EH (cell line): ENCODE results near the gene APOA4.
A peak's percentile ranks its signal among the peaks of the same experiment; 100 is the strongest.
"Not testable (repeated sequence)": the region's sequence is repeated elsewhere in the genome, so short reads cannot be mapped to it uniquely, and the experiment has no call there.

Source experiments
- DNase-seq: peaks from one replicate; pipeline ENCODE4 v3.0.0-alpha.2; 2015; ENCODE audit warnings: low read depth

The APOA4 gene

DNA sequence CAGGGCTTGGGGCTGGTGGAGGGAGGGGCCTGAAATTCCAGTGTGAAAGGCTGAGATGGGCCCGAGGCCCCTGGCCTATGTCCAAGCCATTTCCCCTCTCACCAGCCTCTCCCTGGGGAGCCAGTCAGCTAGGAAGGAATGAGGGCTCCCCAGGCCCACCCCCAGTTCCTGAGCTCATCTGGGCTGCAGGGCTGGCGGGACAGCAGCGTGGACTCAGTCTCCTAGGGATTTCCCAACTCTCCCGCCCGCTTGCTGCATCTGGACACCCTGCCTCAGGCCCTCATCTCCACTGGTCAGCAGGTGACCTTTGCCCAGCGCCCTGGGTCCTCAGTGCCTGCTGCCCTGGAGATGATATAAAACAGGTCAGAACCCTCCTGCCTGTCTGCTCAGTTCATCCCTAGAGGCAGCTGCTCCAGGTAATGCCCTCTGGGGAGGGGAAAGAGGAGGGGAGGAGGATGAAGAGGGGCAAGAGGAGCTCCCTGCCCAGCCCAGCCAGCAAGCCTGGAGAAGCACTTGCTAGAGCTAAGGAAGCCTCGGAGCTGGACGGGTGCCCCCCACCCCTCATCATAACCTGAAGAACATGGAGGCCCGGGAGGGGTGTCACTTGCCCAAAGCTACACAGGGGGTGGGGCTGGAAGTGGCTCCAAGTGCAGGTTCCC is 6.5 kb upstream of the APOA4 start, which contains the start of gene APOC3:
Gene APOC3 (plus strand): TSS at position 383 of the 659 bp plus-strand sequence. CDS start 676 bp downstream, outside the sequence.
- peak; percentile 25 for DNase-seq

GRCh38 chr11:116828632-116829524 is 5.8 kb upstream of the APOA4 start:
- DNase-seq: no peak

- no peak for DNase-seq
Observed at GRCh38 chr11:116827461-116827860, 4.4 kb upstream of the APOA4 start.

DNA sequence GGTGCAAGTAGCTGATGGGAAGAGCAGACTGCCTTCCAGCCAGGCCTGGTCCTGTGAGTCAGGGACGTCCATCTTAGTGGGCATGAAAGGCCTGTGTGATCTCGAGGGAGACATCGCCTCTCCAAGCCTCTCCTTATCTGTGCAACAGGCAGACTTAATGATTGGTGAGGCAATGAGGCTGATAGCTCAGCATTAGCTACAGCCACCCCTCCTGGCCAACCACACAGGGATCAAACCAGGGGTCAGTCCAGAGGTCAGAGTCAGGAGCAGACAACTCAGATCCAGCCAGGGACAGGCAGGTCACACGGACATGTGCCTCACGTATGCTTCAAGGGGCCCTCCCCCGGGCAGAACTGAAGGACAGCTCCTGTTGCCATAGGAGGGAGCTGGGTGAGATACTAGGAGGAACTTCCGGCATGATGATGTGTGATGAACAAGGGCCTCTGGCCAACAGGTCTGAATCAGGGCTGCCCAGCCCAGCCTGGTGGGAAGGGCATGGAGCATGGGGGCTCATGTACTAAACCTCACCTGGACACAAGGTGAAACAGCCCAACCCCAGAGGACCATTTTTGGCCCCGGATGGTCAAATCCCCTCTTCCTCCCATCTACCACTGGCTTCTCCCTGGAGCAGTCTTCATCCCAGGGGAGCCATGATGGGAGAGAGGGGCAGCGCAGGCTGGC is 3.8 kb upstream of the APOA4 start:
- DNase-seq: no peak

DNA sequence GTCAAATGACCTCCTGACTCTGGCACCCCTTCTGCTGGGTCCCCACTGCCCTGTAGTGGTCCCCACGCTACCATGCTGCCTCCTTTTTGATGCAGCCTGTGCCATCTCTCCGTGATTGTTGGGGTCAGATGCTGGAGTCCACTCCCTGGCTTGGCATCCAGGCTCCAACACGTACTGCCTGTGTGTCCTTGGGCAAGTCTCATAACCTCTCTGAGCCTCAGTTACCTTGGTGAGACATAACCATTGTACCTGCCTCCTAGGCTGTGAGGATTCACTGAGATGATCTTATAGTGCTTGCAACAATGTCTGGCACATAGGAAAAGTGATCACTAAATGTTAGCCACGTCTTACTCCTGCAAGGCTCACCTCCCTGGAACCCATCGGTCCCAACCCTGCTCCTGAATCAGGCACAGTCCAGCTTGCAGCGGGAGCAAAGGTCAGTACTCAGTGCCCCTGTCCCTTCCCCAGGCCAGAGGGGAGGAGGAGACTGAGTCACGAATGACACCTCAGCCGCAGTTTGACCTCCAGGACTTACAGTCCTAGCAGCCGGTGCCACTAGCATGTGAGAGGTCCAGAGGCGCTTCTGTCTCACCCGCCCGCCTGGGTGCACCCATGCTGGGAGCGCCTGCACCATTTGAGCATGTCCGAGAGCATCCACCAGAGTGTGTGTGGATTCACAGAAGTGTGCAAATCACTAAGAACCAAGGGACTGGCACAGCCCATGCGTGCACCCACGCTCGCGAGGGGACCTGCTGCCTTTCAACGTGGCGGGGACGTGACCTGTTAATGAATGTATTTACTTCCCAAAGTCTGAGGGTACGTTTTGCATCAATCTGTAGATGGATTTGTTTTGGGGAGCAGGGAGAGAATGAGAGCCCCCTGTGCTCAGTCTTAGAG is 3.0 kb upstream of the APOA4 start:
- no peak for DNase-seq

DNA sequence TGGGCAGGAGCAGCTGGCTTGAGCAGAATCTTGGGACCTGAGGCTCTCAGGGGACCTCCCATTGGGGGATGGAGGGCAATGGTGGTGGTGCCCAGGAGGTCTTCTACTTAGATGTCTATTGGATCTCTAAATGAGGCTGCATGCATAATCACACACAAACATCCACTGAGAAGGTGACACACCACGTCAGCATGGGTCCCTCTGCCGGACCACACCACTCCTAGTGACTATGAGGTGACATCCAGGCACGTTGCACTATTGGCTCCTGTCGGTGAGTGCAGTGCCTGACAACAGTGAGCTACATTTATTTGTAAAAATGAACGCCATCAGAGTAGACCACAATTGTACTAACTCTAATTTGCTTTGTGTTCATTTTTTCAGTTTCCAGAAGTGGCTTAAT is 2.3 kb upstream of the APOA4 start:
- DNase-seq: no peak

- no peak for DNase-seq
Observed at GRCh38 chr11:116822575-116822974, 529 bp downstream of the APOA4 start.

DNA sequence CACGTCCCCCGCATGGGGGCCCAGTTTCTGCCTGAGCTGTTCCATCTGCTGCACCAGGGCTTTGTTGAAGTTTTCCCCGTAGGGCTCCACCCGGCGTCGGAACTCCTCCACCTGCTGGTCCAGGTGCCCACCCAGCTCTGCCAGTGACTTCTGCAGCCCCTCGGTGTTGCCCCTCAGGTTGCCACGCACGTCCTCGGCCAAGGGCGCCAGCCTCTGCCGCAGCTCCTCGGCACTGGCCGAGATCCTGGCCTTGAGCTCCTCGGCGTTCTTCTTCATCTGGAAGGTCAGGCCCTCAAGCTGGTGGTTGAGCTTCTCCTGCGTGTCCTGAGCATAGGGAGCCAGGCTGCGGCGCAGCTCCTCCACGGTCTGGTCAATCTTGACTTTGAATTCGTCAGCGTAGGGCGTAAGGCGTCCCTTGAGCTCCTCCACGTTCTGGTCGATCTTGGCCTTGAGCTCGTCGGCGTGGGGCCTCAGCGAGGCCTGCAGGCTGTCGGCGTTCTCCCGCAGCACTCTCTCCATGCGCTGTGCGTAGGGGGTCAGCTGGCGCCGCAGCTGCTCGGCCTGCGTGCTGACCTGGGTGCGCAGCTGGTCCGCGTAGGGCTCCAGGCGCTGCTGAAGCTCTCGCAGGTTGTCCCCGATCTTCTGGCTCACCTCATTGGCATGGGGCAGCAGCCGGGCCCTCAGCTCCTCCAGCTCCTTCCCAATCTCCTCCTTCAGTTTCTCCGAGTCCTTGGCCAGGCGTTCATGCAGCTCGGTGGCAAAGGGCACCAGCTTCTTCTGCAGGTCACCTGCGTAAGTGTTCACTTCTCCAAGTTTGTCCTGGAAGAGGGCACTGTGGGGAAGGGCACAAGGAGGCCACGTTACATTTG is 1.8 kb downstream of the APOA4 start:
- no peak for DNase-seq

- no peak for DNase-seq
Observed at GRCh38 chr11:116819049-116819448, 4.1 kb downstream of the APOA4 start.

DNA sequence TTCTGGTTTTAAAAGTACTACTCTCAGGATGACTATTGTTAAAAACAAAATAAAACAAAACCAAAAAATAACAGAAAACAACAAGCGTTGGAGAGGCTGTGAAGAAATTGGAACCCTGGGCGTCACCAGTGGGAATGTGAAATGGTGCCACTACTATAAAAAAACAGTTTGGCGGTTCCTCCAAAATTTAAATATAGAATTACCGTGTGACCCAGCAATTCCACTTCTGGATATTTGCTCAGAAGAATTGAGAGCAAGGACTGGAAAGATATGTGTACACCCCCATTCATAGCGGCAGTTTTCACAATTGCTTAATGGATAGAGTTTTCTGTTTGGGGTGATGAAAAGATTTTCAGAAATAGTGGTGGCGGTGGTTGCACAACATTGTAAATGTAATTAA is 8.6 kb downstream of the APOA4 start:
- DNase-seq: no peak

DNA sequence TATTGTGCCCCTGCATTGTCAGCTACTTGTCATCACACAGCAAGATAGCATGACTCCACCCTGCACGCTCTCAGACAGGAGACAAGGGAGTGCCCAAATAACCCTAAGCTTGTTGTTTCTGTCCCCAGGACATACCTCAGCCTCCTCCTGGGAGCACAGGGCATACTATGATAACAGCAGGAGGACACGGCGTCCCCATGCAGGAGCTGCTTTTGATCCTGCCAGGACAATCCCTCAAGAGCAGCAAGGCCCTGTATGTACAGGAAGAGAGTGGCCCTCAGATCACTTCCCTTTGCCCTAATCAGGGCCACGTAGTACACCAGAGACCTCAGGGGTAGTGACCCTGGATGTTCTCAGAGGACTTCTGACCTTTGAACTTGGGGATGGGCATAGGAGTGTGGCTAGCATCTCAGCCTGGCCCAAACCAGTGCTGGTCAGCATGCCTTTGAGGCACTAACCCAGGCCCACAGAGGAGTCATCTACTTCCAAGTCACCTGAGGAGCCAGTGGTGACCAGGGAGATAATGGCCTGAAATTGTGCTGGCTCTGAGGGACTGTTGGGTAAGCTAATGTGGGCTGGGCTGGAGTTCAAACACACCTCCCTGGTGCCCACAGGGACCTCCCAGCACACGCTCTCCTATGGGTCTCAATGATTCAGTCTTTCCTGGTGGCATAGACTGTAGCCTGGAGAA is 9.2 kb downstream of the APOA4 start:
- DNase-seq: no peak

- DNase-seq: no peak
Observed at GRCh38 chr11:116813170-116813569, 9.9 kb downstream of the APOA4 start.

DNA sequence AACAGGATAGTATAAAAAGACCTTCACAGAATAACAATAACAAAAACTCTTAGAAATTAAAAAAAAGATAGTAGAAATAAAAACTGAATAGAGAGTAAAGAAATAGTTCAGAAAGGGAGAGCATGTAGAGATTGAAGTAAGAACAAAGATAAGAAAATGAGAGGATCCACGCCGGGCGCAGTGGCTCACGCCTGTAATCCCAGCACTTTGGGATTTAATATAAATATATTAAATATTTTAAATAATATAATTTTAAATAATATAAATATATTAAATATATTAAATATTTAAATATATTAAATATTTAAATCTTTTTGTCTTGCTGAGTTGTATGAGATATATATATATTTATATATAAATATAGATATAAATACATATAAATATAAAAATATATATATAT is 11.0 kb downstream of the APOA4 start:
- DNase-seq: no peak

DNA sequence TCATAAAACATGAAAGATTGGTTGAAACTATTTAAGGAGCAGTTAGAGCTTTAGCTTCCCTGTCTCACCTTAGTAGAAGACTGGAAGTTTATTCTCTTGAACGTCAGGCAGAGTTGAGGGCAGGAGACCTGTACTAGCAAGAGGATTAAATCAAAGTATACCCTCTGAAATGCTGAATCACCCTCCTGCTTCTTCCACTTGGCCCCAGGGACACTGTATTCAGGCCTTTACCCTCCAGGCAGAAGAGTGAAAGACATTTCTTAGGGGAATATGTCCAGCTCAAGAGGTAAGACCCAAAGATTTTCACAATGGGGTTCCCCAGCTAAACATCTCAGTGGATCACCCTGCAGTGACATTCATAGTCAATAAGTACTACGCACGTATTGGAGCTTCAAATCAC is 11.9 kb downstream of the APOA4 start:
- DNase-seq: no peak

DNA sequence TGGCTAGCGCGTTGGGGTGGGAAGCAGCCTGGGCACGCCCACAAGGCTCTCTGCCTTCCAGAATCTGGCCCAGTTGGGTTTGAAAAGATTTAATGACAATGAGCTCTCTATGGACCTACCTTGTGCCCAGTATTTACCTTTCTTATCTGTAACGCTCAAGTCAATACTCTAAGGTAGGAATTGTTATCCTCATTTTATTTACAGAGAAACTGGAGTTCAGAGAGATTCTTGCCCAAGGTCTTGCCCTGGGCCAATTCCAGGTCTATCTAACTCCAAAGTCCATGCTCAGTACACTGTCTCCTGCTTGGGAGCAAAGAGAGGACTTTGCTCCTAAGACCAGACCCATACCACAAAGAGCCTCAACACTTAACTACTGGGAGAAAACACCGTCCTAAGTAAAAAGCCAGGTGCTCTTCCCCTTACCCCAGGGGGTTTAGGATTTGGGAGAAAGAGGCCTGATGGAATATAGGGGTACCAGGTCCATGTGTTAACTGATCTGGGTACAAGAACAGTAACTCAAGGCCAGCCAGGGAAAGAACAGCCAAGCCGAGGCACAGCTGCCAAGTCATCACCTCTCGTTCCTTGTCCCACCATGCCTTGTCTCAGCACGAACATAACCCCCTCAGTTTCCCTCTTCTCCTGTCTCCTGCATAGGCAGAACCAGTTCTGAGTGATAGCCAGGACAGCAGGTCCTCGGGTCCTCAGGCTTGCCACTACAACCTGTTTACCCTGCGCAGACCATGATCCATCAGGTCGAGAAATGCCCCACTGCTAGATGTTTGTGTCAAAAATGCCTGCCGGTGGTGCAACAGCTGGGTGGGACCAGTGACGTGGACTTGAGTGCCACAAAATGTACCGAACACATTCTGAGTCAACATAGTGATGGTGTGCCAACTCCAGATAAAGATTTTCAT is 14.6 kb downstream of the APOA4 start:
- peak; percentile 30 for DNase-seq

- DNase-seq: no peak
Observed at GRCh38 chr11:116807601-116808261, 15.4 kb downstream of the APOA4 start.

DNA sequence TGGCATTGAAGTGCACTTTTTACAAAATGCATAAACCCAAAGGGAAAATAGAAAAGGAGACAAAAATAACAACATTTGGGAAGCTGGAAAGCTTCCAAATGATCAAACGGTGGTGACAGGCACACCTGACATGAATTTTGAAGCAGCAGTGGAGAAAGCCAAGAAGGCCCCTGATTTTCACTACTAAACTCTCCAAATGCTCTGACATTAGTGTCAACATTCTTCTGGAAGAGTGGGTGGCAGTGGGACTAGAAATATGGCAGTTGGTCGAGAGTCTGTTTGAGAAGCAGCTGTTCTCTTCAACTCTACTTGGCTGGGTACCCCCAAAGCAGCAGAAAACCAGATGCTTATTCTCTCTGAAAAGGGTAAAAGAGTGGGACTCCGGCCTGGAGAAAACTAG is 19.1 kb downstream of the APOA4 start:
- no peak for DNase-seq

- DNase-seq: not testable (repeated sequence)
Observed at GRCh38 chr11:116801662-116802061, 21.4 kb downstream of the APOA4 start.

DNA sequence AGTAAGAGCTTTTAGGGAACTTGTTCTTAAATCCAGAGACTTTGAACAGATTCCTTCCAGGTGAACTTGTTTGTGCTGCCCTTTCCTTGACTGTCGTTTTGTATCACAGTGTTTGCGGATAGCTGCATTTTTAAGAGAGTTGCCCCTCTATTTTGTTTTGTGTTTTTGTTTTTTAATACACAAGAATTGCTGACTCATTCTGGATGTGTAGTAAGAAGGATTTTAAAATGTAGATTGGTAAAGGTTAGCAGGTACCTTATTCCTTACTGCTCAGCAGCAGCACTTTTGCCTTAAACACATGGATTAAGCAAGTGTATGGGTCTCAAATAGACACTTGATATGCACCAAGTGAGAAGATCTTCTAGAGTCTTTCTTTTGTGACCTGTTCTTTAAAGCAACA is 22.5 kb downstream of the APOA4 start:
- no peak for DNase-seq
